WERI-Rb-1 (cell line): ENCODE results near the gene GPR161.

ENCODE experiments used
- DNase-seq: peaks from one replicate; pipeline ENCODE4 v3.0.0-alpha.2; 2020
- H3K27ac ChIP-seq: fragments of 250-450 bp; sonication (Bioruptor Pico); 2 replicates; pipeline ENCODE4 v1.5.1; 2020; ENCODE audit warnings: mild to moderate bottlenecking, moderate library complexity
- H3K27me3 ChIP-seq: fragments of 250-450 bp; sonication (Bioruptor Pico); 2 replicates; pipeline ENCODE4 v1.5.1; 2021; ENCODE audit warnings: mild to moderate bottlenecking, low read depth, moderate library complexity; ENCODE audit not compliant: insufficient read depth, severe bottlenecking
- H3K36me3 ChIP-seq: fragments of 250-450 bp; sonication (Bioruptor Pico); 2 replicates; pipeline ENCODE4 v1.5.1; 2020; ENCODE audit warnings: mild to moderate bottlenecking, moderate library complexity
- H3K4me3 ChIP-seq: 2 replicates; pipeline ENCODE4 v1.5.1; 2011; ENCODE audit warnings: low read depth, mild to moderate bottlenecking, control low read depth, low read length
- H3K9me3 ChIP-seq: fragments of 250-450 bp; sonication (Bioruptor Pico); 2 replicates; pipeline ENCODE4 v1.5.1; 2021; ENCODE audit warnings: mild to moderate bottlenecking, moderate library complexity; ENCODE audit not compliant: severe bottlenecking
- CTCF ChIP-seq: IDR thresholded peaks from 2 replicates; pipeline ENCODE4 v1.5.1; 2011; ENCODE audit warnings: low read depth, mild to moderate bottlenecking, control low read depth, inconsistent platforms, low read length

GPR161 gene

GRCh38 chr1:168091720-168092550, 44.8 kb downstream of the GPR161 start:
- Histone ChIP-seq H3K36me3 (no peaks in the 10 kb centered on the region), H3K27me3 (no peaks in the 10 kb centered on the region), H3K27ac (no peak overlapping the region), H3K9me3 (no peaks in the 10 kb centered on the region), H3K4me3 (no peak overlapping the region)
- DNase-seq = no peak
- TF ChIP-seq CTCF = no peak

DNA sequence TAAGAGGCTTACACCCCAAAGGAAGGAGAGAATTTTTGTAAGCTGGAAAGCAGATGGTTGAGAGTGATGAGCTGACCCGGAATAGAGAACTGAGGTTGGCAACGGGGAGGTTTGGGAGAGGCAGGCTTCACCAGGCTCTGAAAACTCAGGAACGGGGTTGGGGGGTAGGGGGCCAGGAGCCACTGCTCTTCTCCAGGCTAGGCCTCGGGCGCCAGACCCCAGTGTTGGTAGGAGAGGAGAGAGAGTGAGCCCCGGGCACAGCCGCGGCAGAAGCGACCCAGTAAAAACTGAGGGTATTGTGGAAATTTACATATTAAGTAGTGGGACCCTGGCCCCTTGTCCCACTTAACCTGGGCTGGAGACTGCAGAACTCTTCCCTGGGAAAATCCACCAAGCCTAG, 45.7 kb downstream of the GPR161 start:
- H3K36me3 ChIP-seq = no peaks in the 10 kb centered on the region
- no peaks in the 10 kb centered on the region for H3K9me3 ChIP-seq
- no peak overlapping the region for H3K27ac ChIP-seq
- no peak for DNase-seq
- no peak overlapping the region for H3K4me3 ChIP-seq
- no peaks in the 10 kb centered on the region for H3K27me3 ChIP-seq
- TF ChIP-seq CTCF = no peak

DNA sequence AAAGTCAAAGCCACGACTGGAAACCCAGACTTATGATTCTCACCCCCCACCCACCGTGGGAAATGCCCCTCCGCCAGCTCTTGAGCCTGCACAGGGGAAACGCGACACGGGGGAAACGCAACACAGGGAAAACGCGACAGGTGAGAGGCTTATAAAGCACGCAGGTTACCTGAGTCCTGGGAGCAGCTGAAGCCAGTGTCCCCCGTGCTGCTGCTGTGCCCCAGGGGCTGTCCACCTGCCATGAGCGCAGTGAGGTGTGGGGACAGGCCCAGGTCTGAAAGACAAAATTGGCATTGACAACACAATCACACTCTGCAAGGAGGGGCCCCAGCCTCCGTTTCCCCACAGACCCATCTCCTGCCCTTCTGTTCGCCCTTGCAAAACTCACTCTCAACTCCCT, 46.3 kb downstream of the GPR161 start:
- Histone ChIP-seq H3K4me3 (no peak overlapping the region), H3K27ac (no peak overlapping the region), H3K36me3 (no peaks in the 10 kb centered on the region), H3K9me3 (no peaks in the 10 kb centered on the region), H3K27me3 (no peaks in the 10 kb centered on the region)
- DNase-seq = no peak
- TF ChIP-seq CTCF = no peak

DNA sequence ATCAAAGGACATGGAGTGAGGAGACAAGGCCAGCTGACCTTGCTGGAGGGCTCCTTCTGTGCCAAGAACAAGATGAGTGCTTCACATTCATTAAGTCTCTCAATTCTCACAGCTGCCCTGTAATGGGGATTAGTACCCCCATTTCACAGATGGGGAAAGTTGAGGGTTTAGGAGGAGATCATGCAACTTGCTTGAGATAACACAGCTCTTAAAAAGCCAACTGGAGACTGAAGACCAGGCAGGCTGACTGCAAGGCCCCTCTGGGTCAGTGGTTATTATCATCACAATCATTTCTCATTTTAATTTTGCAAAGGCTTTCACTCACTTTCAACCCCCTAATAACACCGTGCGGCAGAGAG, 46.8 kb downstream of the GPR161 start:
- H3K27ac ChIP-seq = no peak overlapping the region
- H3K36me3 ChIP-seq = no peaks in the 10 kb centered on the region
- no peak for DNase-seq
- H3K27me3 ChIP-seq = no peaks in the 10 kb centered on the region
- TF ChIP-seq CTCF = no peak
- H3K9me3 ChIP-seq = no peaks in the 10 kb centered on the region
- H3K4me3 ChIP-seq = no peak overlapping the region

- Histone ChIP-seq H3K36me3 (no peaks in the 10 kb centered on the region), H3K27me3 (no peaks in the 10 kb centered on the region), H3K9me3 (no peaks in the 10 kb centered on the region), H3K27ac (no peak overlapping the region), H3K4me3 (no peak overlapping the region)
- no peak for TF ChIP-seq CTCF
- no peak for DNase-seq
Measured at GRCh38 chr1:168089326-168089978, 47.3 kb downstream of the GPR161 start.
